ENCODE data around the gene PCDH12. TPM values are rescaled to one million over a fixed set of nuclear protein-coding genes. Genes with fewer than 3 reads are reported as not detected.

The PCDH12 gene
- total and polyA plus RNA-seq, 2 of the 8 experiments (the other 6 are each of a cell fraction or from before 2014, with no cell fraction given) = 0.06 to 0.17 TPM

GRCh38 chr5:141903261-141903660 lies 54.7 kb downstream of the PCDH12 start:
- no peaks in the 10 kb centered on the region for H3K79me1 ChIP-seq (ENCODE audit: low read depth, low read length)
- WGBS, 2 experiments (ENCODE audit: extremely low coverage in 1 of 2, insufficient coverage in 1 of 2, insufficient read length in 1 of 2, insufficient replicate concordance in 2 of 2, low coverage in 1 of 2, low lambda C conversion rate in 2 of 2, missing lambda C conversion rate in 1 of 2) = 78% methylated on average over 4 of the region's 4 CpGs; no CpG with 5 or more reads in 1 of the 2 experiments
- no peaks in the 10 kb centered on the region for H3K79me2 ChIP-seq (ENCODE audit: control insufficient read depth in 1 of 2, insufficient read depth in 2 of 2, low read length in 2 of 2)
- no peak overlapping the region for H3K27ac ChIP-seq (ENCODE audit: low read depth, low read length)
- H3K23ac ChIP-seq (ENCODE audit: insufficient read length) = no peak overlapping the region
- H2BK12ac ChIP-seq (ENCODE audit: low read depth, low read length) = no peak overlapping the region
- FAIRE-seq (no peak), DNase-seq (ENCODE audit: low read depth in 1 of 2, low spot score in 2 of 2) (no peak)
- no peaks in the 10 kb centered on the region for H3K9me3 ChIP-seq (ENCODE audit: insufficient read depth in 2 of 2, low read depth in 1 of 2, low read length in 1 of 2)
- no peaks in the 10 kb centered on the region for H4K20me1 ChIP-seq (replicated peaks in 1 of 2; ENCODE audit: control insufficient read depth in 1 of 2, insufficient read depth in 2 of 2, low read length in 2 of 2)
- H3K4ac ChIP-seq (replicated peaks; ENCODE audit: insufficient read length, low read depth, low read length) = no peak overlapping the region
- H2AK5ac ChIP-seq (ENCODE audit: low read depth, low read length) = no peak overlapping the region
- H2AFZ ChIP-seq (ENCODE audit: low read length) = no peak overlapping the region
- no peak overlapping the region for H2BK120ac ChIP-seq (replicated peaks; ENCODE audit: low read depth, low read length)
- no peak overlapping the region for H4K5ac ChIP-seq (ENCODE audit: insufficient read length, low read depth, low read length)
- H3K9ac ChIP-seq (replicated peaks in 1 of 4; ENCODE audit: extremely low read depth in 1 of 4, low read depth in 3 of 4, low read length in 3 of 4) = no peak overlapping the region
- no peaks in the 10 kb centered on the region; a peak in 1 of 7 replicates for H3K27me3 ChIP-seq (replicated peaks in 1 of 4; ENCODE audit: control insufficient read depth in 3 of 4, extremely low read depth in 1 of 4, insufficient read depth in 3 of 4, low read length in 3 of 4)
- H3K14ac ChIP-seq (ENCODE audit: insufficient read length) = no peak overlapping the region
- no peaks in the 10 kb centered on the region for H3K36me3 ChIP-seq (ENCODE audit: control insufficient read depth in 2 of 4, insufficient read depth in 4 of 4, low read length in 3 of 4)
- ChIA-PET POLR2A (ENCODE audit: partially characterized antibody) (no interaction called here), CTCF (ENCODE audit: partially characterized antibody) (interaction anchor here (0.6 to 2.3 kb wide), 6 partner anchors 12 to 211 kb away, joined by 3 to 9 read pairs (median 4); no protein-coding TSS in a partner anchor)
- no peak overlapping the region for H2BK5ac ChIP-seq (ENCODE audit: low read depth, low read length)
- no peak overlapping the region for H4K91ac ChIP-seq (replicated peaks; ENCODE audit: insufficient read length, low read length)
- H4K8ac ChIP-seq (ENCODE audit: extremely low read depth, insufficient read depth, low read length) = no peak overlapping the region
- no peak overlapping the region for H3K4me2 ChIP-seq (ENCODE audit: insufficient read depth in 1 of 2, low read depth in 2 of 2, low read length in 2 of 2)
- no peaks in the 10 kb centered on the region for H3K4me1 ChIP-seq (replicated peaks in 1 of 4; ENCODE audit: control insufficient read depth in 3 of 4, insufficient read depth in 4 of 4, low read length in 3 of 4)
- no peak overlapping the region for H3K56ac ChIP-seq (replicated peaks; ENCODE audit: insufficient read length, low read depth, low read length)
- H3K18ac ChIP-seq (ENCODE audit: extremely low read depth, low read length) = no peak overlapping the region
- no peak overlapping the region for H3K4me3 ChIP-seq (ENCODE audit: extremely low read depth in 1 of 4, insufficient read depth in 2 of 4, low read depth in 3 of 4, low read length in 4 of 4)
- H3K23me2 ChIP-seq (ENCODE audit: low read depth, low read length) = no peaks in the 10 kb centered on the region
- no peak overlapping the region for H2BK20ac ChIP-seq (ENCODE audit: low read length)
- H2BK15ac ChIP-seq (ENCODE audit: low read length) = no peak overlapping the region
- TF ChIP-seq SP2 (IDR thresholded peaks at IDR 0.05; ENCODE audit: low read length) = no peak
- no peak for TF ChIP-seq KDM4A (IDR thresholded peaks at IDR 0.05; ENCODE audit: low read depth, low read length, severe bottlenecking)
- TF ChIP-seq SUZ12 (IDR thresholded peaks at IDR 0.05; ENCODE audit: low read length) = no peak
- TF ChIP-seq SP1 (IDR thresholded peaks at IDR 0.05; ENCODE audit: low read depth, low read length) = no peak
- no peak for TF ChIP-seq CHD1 (IDR thresholded peaks at IDR 0.05; ENCODE audit: low read depth, low read length)
- TF ChIP-seq HDAC2 (IDR thresholded peaks at IDR 0.05; ENCODE audit: borderline replicate concordance in 1 of 2, low read depth in 2 of 2, low read length in 2 of 2) = no peak
- TF ChIP-seq ASH2L (IDR thresholded peaks at IDR 0.05; ENCODE audit: low read length) = no peak
- no peak for TF ChIP-seq SP4 (IDR thresholded peaks at IDR 0.05; ENCODE audit: low read length)
- no peak for TF ChIP-seq HDAC6 (IDR thresholded peaks at IDR 0.05; ENCODE audit: low read depth, low read length)
- no peak for TF ChIP-seq TCF12 (IDR thresholded peaks at IDR 0.05; ENCODE audit: low read depth, low read length)
- no peak for TF ChIP-seq KDM5A (IDR thresholded peaks at IDR 0.05; ENCODE audit: low read length)
- TF ChIP-seq E2F6 (IDR thresholded peaks at IDR 0.05) = no peak
- TF ChIP-seq EGR1 (IDR thresholded peaks at IDR 0.05; ENCODE audit: borderline replicate concordance, low read depth, low read length) = no peak
- no peak for TF ChIP-seq CTBP2 (IDR thresholded peaks at IDR 0.05; ENCODE audit: borderline replicate concordance, insufficient read depth, insufficient read length, low read length)
